B cell (primary cell): ENCODE measurements around the gene TRHDE. TPM values are rescaled to one million over a fixed set of nuclear protein-coding genes. Genes with fewer than 3 reads are reported as not detected.

Experiments
- ATAC-seq: fragments of 200-7000 bp; cut with Tn5 transposase; one replicate; pipeline ENCODE4 v1.10.0; 2021; ENCODE audit warnings: low read depth, mild to moderate bottlenecking, moderate number of reproducible peaks, moderate library complexity
- CTCF ChIA-PET: fragments of 350-600 bp; sonication (Branson Sonifier 250); formaldehyde crosslinking; loops from one replicate; lab custom pipeline; 2021; ENCODE audit warnings: antibody characterized with exemption, inconsistent platforms; lab: Charles Lee
- POLR2A ChIA-PET: fragments of 350-600 bp; sonication (Branson Sonifier 250); formaldehyde crosslinking; loops from one replicate; lab custom pipeline; 2021; ENCODE audit warnings: antibody characterized with exemption; lab: Charles Lee
- DNase-seq: peaks from one replicate; pipeline ENCODE4 v3.0.0; 2013
- H2AFZ ChIP-seq: 2 replicates; pipeline ENCODE4 v1.6.1; 2012; ENCODE audit warnings: mild to moderate bottlenecking, low read depth, low read length; ENCODE audit not compliant: insufficient read depth, poor library complexity, severe bottlenecking
- H3K27ac ChIP-seq, 2 donors: 1 replicate in 1 of 2; 2 replicates in 1 of 2; pipeline ENCODE4 v1.5.1; 2012 to 2013; ENCODE audit warnings: low read length in 2 of 2, mild to moderate bottlenecking in 2 of 2, moderate library complexity in 1 of 2
- H3K27me3 ChIP-seq, 4 experiments: fragments of 200-600 bp in 1 of 4; sonication (generic) in 1 of 4; replicated peaks in 1 of 4; 1 replicate in 2 of 4; 2 replicates in 2 of 4; pipeline versions ENCODE4 v1.6.1 to v1.7.0; 2013 to 2016; ENCODE audit warnings: low read length in 3 of 4, mild to moderate bottlenecking in 2 of 4, mixed read lengths in 1 of 4, moderate library complexity in 1 of 4; ENCODE audit not compliant: insufficient read depth in 4 of 4, control insufficient read depth in 3 of 4; ENCODE audit errors: control extremely low read depth in 1 of 4
- H3K36me3 ChIP-seq, 2 experiments: replicated peaks in 1 of 2; 1 replicate in 1 of 2; 2 replicates in 1 of 2; pipeline versions ENCODE4 v1.6.1 to v1.7.1; 2013; ENCODE audit warnings: low read length in 1 of 2; ENCODE audit not compliant: insufficient read depth in 2 of 2, control insufficient read depth in 1 of 2; ENCODE audit errors: control extremely low read depth in 1 of 2, extremely low read depth in 1 of 2
- H3K4me1 ChIP-seq, 2 donors: fragments of 200-600 bp in 1 of 2; sonication (generic) in 1 of 2; 1 replicate in 1 of 2; 2 replicates in 1 of 2; pipeline versions ENCODE4 v1.5.1 to v1.6.1; 2013 to 2017; ENCODE audit warnings: low read length in 2 of 2; ENCODE audit not compliant: control insufficient read depth in 2 of 2, insufficient read depth in 2 of 2
- H3K4me2 ChIP-seq: replicated peaks from 2 replicates; pipeline ENCODE3; 2012; ENCODE audit warnings: mild to moderate bottlenecking, low read depth, low read length; ENCODE audit not compliant: poor library complexity, severe bottlenecking
- H3K4me3 ChIP-seq, 5 experiments: fragments of 200-600 bp in 1 of 5; sonication (generic) in 1 of 5; 1 replicate in 3 of 5; 2 replicates in 2 of 5; pipeline versions ENCODE4 v1.5.1 to v1.7.0; 2011 to 2016; ENCODE audit warnings: low read length in 4 of 5, mild to moderate bottlenecking in 4 of 5, low read depth in 2 of 5, control low read depth in 1 of 5, moderate library complexity in 1 of 5; ENCODE audit not compliant: insufficient read depth in 1 of 5; ENCODE audit errors: control extremely low read depth in 1 of 5, extremely low read depth in 1 of 5
- H3K79me2 ChIP-seq: fragments of 200-600 bp; sonication (generic); one replicate; pipeline ENCODE4 v1.6.0; 2016; ENCODE audit warnings: low read length; ENCODE audit not compliant: control insufficient read depth, insufficient read depth
- H3K9ac ChIP-seq: fragments of 200-600 bp; sonication (generic); 2 replicates; pipeline ENCODE4 v1.6.1; 2017; ENCODE audit warnings: mild to moderate bottlenecking, low read length, moderate library complexity
- H3K9me3 ChIP-seq, 3 donors: one replicate each; pipeline versions ENCODE4 v1.6.1 to v1.7.1; 2013; ENCODE audit warnings: low read length in 2 of 3; ENCODE audit not compliant: control insufficient read depth in 2 of 3, insufficient read depth in 1 of 3; ENCODE audit errors: control extremely low read depth in 1 of 3
- H4K20me1 ChIP-seq: 2 replicates; pipeline ENCODE4 v1.6.0; 2012; ENCODE audit warnings: mild to moderate bottlenecking, low read length; ENCODE audit not compliant: insufficient read depth, control insufficient read depth, poor library complexity, severe bottlenecking
- H3K27ac Mint-ChIP-seq: one replicate; pipeline ENCODE4 v1.8.0; 2021; ENCODE audit warnings: mixed read lengths
- H3K27me3 Mint-ChIP-seq: one replicate; pipeline ENCODE4 v1.8.0; 2021; ENCODE audit warnings: mixed read lengths
- H3K4me1 Mint-ChIP-seq: one replicate; pipeline ENCODE4 v1.8.0; 2021; ENCODE audit warnings: mixed read lengths
- H3K4me3 Mint-ChIP-seq: one replicate; pipeline ENCODE4 v1.8.0; 2021; ENCODE audit warnings: mixed read lengths
- H3K9me3 Mint-ChIP-seq: one replicate; pipeline ENCODE4 v1.8.0; 2022; ENCODE audit warnings: mixed read lengths; ENCODE audit not compliant: insufficient read depth
- CTCF ChIP-seq: fragments of 200-600 bp; IDR thresholded peaks from one replicate; pipeline ENCODE4 v1.8.0; 2022; ENCODE audit warnings: antibody characterized with exemption, mild to moderate bottlenecking
- EZH2 ChIP-seq: IDR thresholded peaks from 2 replicates; pipeline ENCODE4 v1.6.1; 2012; ENCODE audit warnings: borderline replicate concordance, low read depth, mild to moderate bottlenecking, moderate library complexity, low read length; ENCODE audit not compliant: insufficient read depth, poor library complexity, severe bottlenecking
- WGBS: methylation state at CpG from one replicate; pipeline ENCODE4 v1.1.5; 2013; ENCODE audit warnings: missing lambda C conversion rate; ENCODE audit not compliant: insufficient coverage; 5-methylcytosine and 5-hydroxymethylcytosine counted together
- intact Hi-C: fragments of 100-400 bp; cut with micrococcal nuclease; formaldehyde crosslinking; loops from one replicate; pipeline ENCODE4 v1.10.0; 2022
- polyA plus RNA-seq: library from polyadenylated mRNA; depleted of rRNA; stranded (reverse); fragments of >200 nt; gene quantifications from 2 replicates; pipeline ENCODE4 v1.2.3, GENCODE V29; 2012
- total RNA-seq, 2 donors: library from RNA; stranded (reverse); fragments of 120-200 nt in 1 of 2; gene quantifications; 1 replicate in 1 of 2; 2 replicates in 1 of 2; pipeline versions ENCODE4 v1.2.3 to v1.2.4, GENCODE V29; 2013 to 2022

The TRHDE gene
- total and polyA plus RNA-seq, 2 donors (not counting 1 experiment from before 2014, with no cell fraction given) = not detected

GRCh38 chr12:72267974-72268373 lies 4.2 kb upstream of the TRHDE start:
- Histone ChIP-seq H3K36me3 (no peaks in the 10 kb centered on the region), H3K4me2 (no peak overlapping the region), H3K9ac (no peak overlapping the region), H3K27me3 (peaks cover 0 to 21% (median 5%) of the 10 kb centered on the region in 4 experiments), H3K4me1 (no peaks in the 10 kb centered on the region), H3K9me3 (peaks cover 0 to 12% (median 0%) of the 10 kb centered on the region in 3 donors), H3K4me3 (no peak overlapping the region), H4K20me1 (no peaks in the 10 kb centered on the region), H2AFZ (no peak overlapping the region), H3K27ac (no peak overlapping the region), H3K79me2 (no peaks in the 10 kb centered on the region)
- no peak for ATAC-seq
- peaks cover 27% of the 10 kb centered on the region for H3K27me3 Mint-ChIP-seq
- no peaks in the 10 kb centered on the region for H3K9me3 Mint-ChIP-seq
- ChIA-PET POLR2A (no interaction called here), CTCF (no interaction called here)
- WGBS = no CpG with 5 or more reads among the region's 2 CpGs
- intact Hi-C loops = no loop called here
- TF ChIP-seq CTCF (no peak), EZH2 (no peak)
- H3K4me3 Mint-ChIP-seq = no peak overlapping the region
- H3K27ac Mint-ChIP-seq = no peak overlapping the region
- peaks cover 5% of the 10 kb centered on the region for H3K4me1 Mint-ChIP-seq
- no peak for DNase-seq

GRCh38 chr12:72268386-72268785 lies 3.8 kb upstream of the TRHDE start:
- Mint-ChIP-seq H3K4me3 (no peak overlapping the region), H3K27me3 (peaks cover 27% of the 10 kb centered on the region), H3K27ac (no peak overlapping the region), H3K9me3 (no peaks in the 10 kb centered on the region), H3K4me1 (peaks cover 5% of the 10 kb centered on the region)
- DNase-seq (no peak), ATAC-seq (no peak)
- Histone ChIP-seq H3K27ac (no peak overlapping the region), H3K4me1 (peaks cover 0 to 1% of the 10 kb centered on the region in 2 donors), H3K79me2 (no peaks in the 10 kb centered on the region), H3K27me3 (peaks cover 0 to 25% (median 5%) of the 10 kb centered on the region in 4 experiments), H2AFZ (no peak overlapping the region), H3K4me3 (no peak overlapping the region), H3K9ac (no peak overlapping the region), H3K4me2 (no peak overlapping the region), H4K20me1 (no peaks in the 10 kb centered on the region), H3K36me3 (no peaks in the 10 kb centered on the region), H3K9me3 (peaks cover 0 to 16% (median 0%) of the 10 kb centered on the region in 3 donors)
- TF ChIP-seq EZH2 (no peak), CTCF (no peak)
- no CpG with 5 or more reads among the region's 2 CpGs for WGBS
- POLR2A ChIA-PET = no interaction called here
- CTCF ChIA-PET = no interaction called here
- intact Hi-C loops = no loop called here
